Measurements from ENCODE around the gene SH3BP4.

GRCh38 chr2:234939576-234939975 lies 12.2 kb upstream of the SH3BP4 start:
- TF ChIP-seq POLR2AphosphoS5 (IDR thresholded peaks at IDR 0.05) (no peak), POLR2A (IDR thresholded peaks at IDR 0.05) (no peak)

All from transverse colon (tissue), 3 donors.